ENCODE data around the gene TOP2A. TPM values are rescaled to one million over a fixed set of nuclear protein-coding genes. Genes with fewer than 3 reads are reported as not detected.

Gene TOP2A
- total RNA-seq, 1 experiment from 2014 or later, result 141 TPM

DNA sequence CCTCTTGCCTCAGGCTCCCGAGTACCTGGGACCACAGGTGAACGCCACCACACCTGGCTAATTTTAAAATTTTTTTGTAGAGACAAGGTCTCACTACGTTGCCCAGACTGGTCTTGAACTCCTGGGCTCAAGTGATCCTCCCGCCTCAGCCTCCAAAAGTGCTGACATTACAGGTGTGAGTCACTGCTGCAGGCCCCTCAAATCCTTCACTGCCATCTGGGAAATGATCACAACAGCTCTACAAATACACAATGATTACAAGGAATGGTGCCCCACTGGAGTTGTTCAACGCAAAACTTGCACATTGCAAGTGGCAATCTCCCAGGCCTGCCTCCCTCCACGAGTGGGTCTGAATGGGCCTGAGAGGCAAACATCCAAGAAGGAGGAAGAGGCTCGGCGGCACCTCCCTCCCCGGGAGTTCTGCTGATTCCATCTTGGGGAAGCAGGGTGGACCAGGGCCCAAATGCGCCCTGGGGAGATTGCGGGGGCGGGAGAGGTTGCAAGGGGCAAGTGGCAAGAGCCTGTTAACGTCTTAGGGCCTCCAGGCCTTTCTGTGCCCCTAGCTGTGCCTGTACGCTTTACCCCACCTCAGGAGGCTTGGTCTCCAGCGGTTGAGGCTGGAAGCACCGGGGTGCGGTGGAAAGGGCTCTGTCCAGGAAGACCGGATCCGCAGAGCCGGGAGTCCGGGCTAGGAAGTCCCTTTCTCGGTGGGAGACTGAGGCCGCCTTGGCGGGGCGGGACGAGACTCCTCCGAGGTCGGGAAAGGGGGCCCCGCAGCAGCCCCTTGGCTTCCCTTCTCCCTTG is 24.9 kb upstream of the TOP2A start:
- H3K79me2 ChIP-seq (ENCODE audit: insufficient read depth, low read length), result no peaks in the 10 kb centered on the region
- no peak overlapping the region for H3K9ac ChIP-seq (ENCODE audit: low read length)
- ChIA-PET POLR2A (interaction anchor here (0.6 kb wide), 1 partner anchor 1249 kb away, joined by 3 read pairs; no protein-coding TSS in a partner anchor), RAD21 (ENCODE audit: low non-redundant PET in 1 of 2, low total read pairs in 2 of 2, uncharacterized antibody in 2 of 2, unreplicated experiment in 2 of 2) (interaction anchor here (1.4 to 1.8 kb wide), 3 partner anchors 88 to 90 kb away, joined by 4 to 14 read pairs (median 4); no protein-coding TSS in a partner anchor), CTCF (no interaction called here)
- intact Hi-C loops (cut with micrococcal nuclease), result no loop called here
- no peaks in the 10 kb centered on the region for H3K36me3 ChIP-seq (ENCODE audit: control insufficient read depth in 1 of 2, insufficient read depth in 2 of 2, low read length in 2 of 2)
- H3K4me1 ChIP-seq (ENCODE audit: control insufficient read depth in 1 of 2, insufficient read depth in 2 of 2, low read length in 2 of 2), result no peaks in the 10 kb centered on the region
- TF ChIP-seq REST (IDR thresholded peaks at IDR 0.05; ENCODE audit: low read depth), result no peak
- no peak for TF ChIP-seq TCF7L2 (IDR thresholded peaks at IDR 0.05; ENCODE audit: borderline replicate concordance, extremely low read depth, insufficient read depth, insufficient read length)
- TF ChIP-seq POLR2A (IDR thresholded peaks at IDR 0.05; ENCODE audit: borderline replicate concordance, extremely low read depth, insufficient read depth, insufficient read length), result no peak
- no peak for TF ChIP-seq CBX3 (IDR thresholded peaks at IDR 0.05; ENCODE audit: low read depth)
- TF ChIP-seq RAD21 (IDR thresholded peaks at IDR 0.05; ENCODE audit: low read depth), result no peak
- TF ChIP-seq, protein P1, sequence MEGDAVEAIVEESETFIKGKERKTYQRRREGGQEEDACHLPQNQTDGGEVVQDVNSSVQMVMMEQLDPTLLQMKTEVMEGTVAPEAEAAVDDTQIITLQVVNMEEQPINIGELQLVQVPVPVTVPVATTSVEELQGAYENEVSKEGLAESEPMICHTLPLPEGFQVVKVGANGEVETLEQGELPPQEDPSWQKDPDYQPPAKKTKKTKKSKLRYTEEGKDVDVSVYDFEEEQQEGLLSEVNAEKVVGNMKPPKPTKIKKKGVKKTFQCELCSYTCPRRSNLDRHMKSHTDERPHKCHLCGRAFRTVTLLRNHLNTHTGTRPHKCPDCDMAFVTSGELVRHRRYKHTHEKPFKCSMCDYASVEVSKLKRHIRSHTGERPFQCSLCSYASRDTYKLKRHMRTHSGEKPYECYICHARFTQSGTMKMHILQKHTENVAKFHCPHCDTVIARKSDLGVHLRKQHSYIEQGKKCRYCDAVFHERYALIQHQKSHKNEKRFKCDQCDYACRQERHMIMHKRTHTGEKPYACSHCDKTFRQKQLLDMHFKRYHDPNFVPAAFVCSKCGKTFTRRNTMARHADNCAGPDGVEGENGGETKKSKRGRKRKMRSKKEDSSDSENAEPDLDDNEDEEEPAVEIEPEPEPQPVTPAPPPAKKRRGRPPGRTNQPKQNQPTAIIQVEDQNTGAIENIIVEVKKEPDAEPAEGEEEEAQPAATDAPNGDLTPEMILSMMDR (IDR thresholded peaks at IDR 0.05 in 2 of 3, conservative IDR thresholded peaks at IDR 0.05 in 1 of 3; ENCODE audit: borderline replicate concordance in 1 of 3, insufficient read depth in 1 of 3, low read depth in 2 of 3, low read length in 2 of 3), result no peak
- TF ChIP-seq SP1 (IDR thresholded peaks at IDR 0.05; ENCODE audit: low read depth), result no peak
- no peak for TF ChIP-seq SIN3A (IDR thresholded peaks at IDR 0.05; ENCODE audit: low read depth)
- TF ChIP-seq, protein P2, sequence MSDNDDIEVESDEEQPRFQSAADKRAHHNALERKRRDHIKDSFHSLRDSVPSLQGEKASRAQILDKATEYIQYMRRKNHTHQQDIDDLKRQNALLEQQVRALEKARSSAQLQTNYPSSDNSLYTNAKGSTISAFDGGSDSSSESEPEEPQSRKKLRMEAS (IDR thresholded peaks at IDR 0.05), result no peak
- TF ChIP-seq CEBPB (IDR thresholded peaks at IDR 0.05; ENCODE audit: low read depth), result no peak
- no peak for TF ChIP-seq SRF (IDR thresholded peaks at IDR 0.05; ENCODE audit: low read depth)
- TF ChIP-seq, protein P3, sequence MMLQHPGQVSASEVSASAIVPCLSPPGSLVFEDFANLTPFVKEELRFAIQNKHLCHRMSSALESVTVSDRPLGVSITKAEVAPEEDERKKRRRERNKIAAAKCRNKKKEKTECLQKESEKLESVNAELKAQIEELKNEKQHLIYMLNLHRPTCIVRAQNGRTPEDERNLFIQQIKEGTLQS (IDR thresholded peaks at IDR 0.05), result no peak
- TF ChIP-seq YY1 (IDR thresholded peaks at IDR 0.05; ENCODE audit: extremely low read depth, insufficient replicate concordance, low read depth, low read length), result no peak
- no peak for TF ChIP-seq ZFX (IDR thresholded peaks at IDR 0.05)
- TF ChIP-seq EGR1 (IDR thresholded peaks at IDR 0.05; ENCODE audit: low read depth), result no peak
- TF ChIP-seq, protein P4, sequence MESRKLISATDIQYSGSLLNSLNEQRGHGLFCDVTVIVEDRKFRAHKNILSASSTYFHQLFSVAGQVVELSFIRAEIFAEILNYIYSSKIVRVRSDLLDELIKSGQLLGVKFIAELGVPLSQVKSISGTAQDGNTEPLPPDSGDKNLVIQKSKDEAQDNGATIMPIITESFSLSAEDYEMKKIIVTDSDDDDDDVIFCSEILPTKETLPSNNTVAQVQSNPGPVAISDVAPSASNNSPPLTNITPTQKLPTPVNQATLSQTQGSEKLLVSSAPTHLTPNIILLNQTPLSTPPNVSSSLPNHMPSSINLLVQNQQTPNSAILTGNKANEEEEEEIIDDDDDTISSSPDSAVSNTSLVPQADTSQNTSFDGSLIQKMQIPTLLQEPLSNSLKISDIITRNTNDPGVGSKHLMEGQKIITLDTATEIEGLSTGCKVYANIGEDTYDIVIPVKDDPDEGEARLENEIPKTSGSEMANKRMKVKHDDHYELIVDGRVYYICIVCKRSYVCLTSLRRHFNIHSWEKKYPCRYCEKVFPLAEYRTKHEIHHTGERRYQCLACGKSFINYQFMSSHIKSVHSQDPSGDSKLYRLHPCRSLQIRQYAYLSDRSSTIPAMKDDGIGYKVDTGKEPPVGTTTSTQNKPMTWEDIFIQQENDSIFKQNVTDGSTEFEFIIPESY (IDR thresholded peaks at IDR 0.05; ENCODE audit: extremely low read depth, insufficient replicate concordance, low read length), result no peak
- ATAC-seq (no peak), DNase-seq (ENCODE audit: low read depth, low spot score) (no peak)
- H3K27me3 ChIP-seq (ENCODE audit: insufficient read depth, low read length), result no peaks in the 10 kb centered on the region
- H3K4me2 ChIP-seq (ENCODE audit: low read length), result no peak overlapping the region
- H3K4me3 ChIP-seq (replicated peaks in 1 of 2; ENCODE audit: low read depth in 1 of 2, low read length in 2 of 2), result no peak overlapping the region
- H4K20me1 ChIP-seq (ENCODE audit: insufficient read depth), result no peaks in the 10 kb centered on the region
- no peak overlapping the region for H3K27ac ChIP-seq (ENCODE audit: low read depth, low read length)
- H2AFZ ChIP-seq (ENCODE audit: low read depth, low read length, poor library complexity, severe bottlenecking), result no peak overlapping the region
- no peaks in the 10 kb centered on the region for H3K9me2 ChIP-seq (ENCODE audit: insufficient read depth)
- no peaks in the 10 kb centered on the region for H3K9me3 ChIP-seq (ENCODE audit: control insufficient read depth in 1 of 2, insufficient read depth in 1 of 2, low read depth in 1 of 2, low read length in 2 of 2)
- no TSS peak for BruUV-seq (replicated peaks)
